HTERT RPE-1 (cell line): ENCODE results near the gene KLHL3.
"Not testable (repeated sequence)": the region's sequence is repeated elsewhere in the genome, so short reads cannot be mapped to it uniquely, and the experiment has no call there.

Source experiments
- in situ Hi-C: fragments of 300-500 bp; cut with MboI; formaldehyde crosslinking; loops from 4 replicates; pipeline ENCODE4 v1.14.3; 2020; ENCODE audit warnings: low sequenced_read_pairs

KLHL3 gene

GRCh38 chr5:137672881-137673280 is 63.0 kb downstream of the KLHL3 start:
- in situ Hi-C loops, result no loop called here

GRCh38 chr5:137672001-137672400 is 63.9 kb downstream of the KLHL3 start:
- in situ Hi-C loops, result no loop called here

- in situ Hi-C loops, result no loop called here
Measured at GRCh38 chr5:137669811-137670210, 66.1 kb downstream of the KLHL3 start.

GRCh38 chr5:137668637-137669036 is 67.3 kb downstream of the KLHL3 start:
- in situ Hi-C loops, result no loop called here

GRCh38 chr5:137667341-137667740 is 68.5 kb downstream of the KLHL3 start:
- in situ Hi-C loops, result no loop called here

- in situ Hi-C loops, result no loop called here
Measured at GRCh38 chr5:137666901-137667300, 69.0 kb downstream of the KLHL3 start.

DNA sequence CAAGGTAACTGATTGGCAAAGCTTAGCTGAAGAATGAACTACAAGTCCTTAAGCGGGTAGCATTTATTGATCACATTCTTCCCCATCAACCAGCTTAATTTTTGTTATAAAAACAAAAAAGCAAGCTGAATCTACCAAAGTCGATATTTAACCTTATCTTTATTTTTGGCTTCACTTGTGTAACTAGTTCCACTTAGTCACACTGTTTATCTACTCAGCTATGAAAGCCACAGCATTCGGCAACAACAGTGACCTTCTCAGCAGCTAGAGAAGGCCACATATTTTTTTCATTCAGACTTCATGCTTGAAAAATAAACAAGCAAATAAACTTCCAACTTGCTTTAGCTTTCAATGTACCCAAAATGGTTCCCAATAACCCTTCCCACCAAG is 69.4 kb downstream of the KLHL3 start:
- in situ Hi-C loops, result no loop called here

DNA sequence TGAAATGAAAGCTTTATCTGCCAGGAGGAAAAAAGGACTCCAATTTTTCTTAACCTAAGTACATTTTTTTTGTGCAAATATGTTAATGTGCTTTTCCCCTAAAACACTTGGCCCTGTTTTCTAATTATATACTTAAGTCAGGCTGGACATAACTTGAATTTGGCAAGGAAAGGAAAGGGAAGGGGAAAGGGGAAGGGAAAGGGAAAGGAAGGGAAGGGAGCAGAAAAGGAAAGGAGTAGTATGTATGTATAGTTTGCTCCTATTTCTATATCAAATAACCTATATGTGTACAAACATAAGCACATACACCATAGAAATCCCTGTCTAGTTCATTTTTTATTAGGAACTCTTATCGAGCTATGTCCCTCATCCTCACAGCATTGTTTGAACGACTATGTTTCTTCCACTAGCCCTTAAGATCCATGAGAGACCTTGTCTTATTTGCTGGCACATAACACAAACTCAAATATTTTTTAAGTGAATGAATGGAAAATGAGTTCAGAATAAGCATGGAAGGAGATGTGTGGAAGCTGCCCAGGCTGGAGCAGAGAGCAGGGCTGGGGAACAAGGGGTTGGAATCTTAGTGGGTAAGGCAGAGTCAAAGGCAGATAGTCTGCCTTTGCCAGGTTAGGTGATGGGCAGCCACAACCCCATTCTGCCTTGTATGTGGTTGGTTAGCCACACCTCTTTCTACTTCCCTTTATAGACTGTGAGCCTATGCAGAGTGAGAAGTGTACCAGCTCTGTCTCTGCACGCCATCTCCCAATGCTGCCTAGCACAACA is 70.0 kb downstream of the KLHL3 start:
- in situ Hi-C loops, result no loop called here

DNA sequence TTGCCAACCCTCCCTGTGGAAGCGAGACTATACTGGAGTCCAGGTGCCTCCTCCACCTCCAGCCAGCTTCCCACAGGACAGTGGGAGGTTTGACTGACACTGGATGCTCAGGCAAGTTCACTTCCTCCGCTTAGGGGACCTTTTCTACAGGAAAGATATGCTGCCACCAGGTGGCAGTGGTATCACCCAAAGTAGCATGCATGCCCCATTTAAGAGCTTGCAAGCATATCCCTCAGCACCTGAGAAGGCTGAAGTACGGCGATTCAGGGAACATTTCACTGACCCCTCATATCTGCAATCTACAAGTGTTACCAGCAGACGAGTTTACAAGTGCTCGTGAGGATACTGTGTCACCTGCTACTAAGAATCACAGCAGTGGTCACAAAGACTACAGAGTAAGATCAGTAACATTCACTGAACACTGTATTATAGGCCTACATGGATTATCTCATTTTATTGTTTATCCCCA is 75.5 kb downstream of the KLHL3 start:
- in situ Hi-C loops, result no loop called here

DNA sequence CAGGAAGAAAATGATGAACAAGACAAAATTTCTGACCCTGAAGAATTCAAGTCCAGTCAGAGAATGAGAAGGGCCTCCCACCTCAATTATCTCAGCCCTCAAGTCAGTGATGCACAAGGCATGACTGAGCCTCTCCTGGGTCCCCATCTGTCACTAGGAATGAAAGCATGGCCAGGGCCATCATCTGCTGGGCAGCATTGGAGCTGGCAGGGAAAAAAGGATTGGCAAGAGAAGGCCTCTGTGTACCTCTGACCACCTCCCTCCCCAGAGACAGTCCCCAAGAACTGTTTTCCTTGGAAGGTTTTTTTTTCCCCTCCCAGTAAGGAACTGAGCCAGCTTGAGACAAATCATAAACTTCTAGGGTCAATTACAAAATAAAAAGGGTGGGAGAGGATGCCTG is 76.7 kb downstream of the KLHL3 start:
- in situ Hi-C loops, result no loop called here

GRCh38 chr5:137658324-137658723 is 77.6 kb downstream of the KLHL3 start:
- in situ Hi-C loops, result no loop called here

- in situ Hi-C loops, result no loop called here
Measured at GRCh38 chr5:137657073-137657472, 78.8 kb downstream of the KLHL3 start.

GRCh38 chr5:137656558-137656957 is 79.3 kb downstream of the KLHL3 start:
- in situ Hi-C loops, result no loop called here

GRCh38 chr5:137651022-137651421 is 84.9 kb downstream of the KLHL3 start:
- in situ Hi-C loops, result no loop called here

GRCh38 chr5:137649228-137649935 is 86.5 kb downstream of the KLHL3 start:
- in situ Hi-C loops, result no loop called here

DNA sequence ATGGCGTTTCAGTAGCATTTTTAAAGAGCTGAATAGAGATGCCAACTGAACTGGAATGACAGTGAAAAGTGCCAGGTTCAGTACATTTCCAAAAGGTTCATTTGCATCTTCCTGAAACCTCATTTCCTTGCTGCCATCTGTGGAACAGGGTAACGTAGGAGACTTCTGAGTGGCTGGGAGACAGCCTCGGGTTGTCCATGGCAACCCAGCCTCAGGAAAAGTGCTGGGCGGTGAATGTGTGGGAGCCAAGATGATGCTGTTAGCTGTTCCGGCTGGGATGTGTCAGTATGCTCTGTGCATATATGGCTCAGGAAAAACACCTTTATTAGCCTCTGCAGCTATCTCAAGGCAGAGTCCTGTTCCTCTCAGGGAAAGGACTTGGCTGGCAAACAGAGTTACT is 87.5 kb downstream of the KLHL3 start:
- in situ Hi-C loops, result no loop called here

DNA sequence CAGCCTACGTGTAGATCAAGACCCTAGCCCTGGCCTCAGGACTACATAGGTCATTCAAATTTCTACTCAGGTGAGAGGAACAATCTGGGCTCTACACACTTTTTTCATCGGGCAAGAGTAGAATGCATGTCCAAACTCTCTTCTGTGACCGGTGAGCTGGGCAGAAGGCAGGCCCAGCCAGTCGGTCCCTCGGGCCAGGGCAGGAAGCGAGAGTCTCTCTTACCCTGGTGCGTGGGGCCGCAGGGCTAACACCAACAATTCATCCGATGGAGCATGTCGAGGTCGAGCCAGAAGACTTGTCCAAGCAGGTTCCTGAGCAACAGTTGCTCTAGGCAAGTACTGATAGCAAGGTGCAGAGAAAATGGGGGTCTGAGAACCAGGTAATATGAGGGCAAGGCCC is 88.5 kb downstream of the KLHL3 start:
- in situ Hi-C loops, result no loop called here

DNA sequence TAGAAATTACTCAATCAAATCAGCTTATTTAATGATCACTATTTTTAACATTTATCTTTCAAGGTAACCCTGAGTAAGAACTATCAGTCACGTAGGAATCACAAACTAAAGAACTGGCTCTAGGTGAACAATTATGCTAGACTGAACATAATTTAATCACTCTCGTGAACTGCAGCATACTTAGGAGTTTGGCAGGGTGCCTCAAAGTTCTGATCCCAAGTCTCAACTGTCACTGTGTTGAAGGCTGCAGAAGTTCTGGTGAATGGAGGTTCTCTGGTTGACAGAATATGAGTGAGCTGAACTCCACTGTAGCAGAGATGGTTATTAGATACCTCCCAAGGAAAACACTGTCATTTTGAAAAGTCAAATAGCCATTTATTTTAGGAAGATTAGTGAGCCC is 89.1 kb downstream of the KLHL3 start:
- in situ Hi-C loops, result no loop called here

DNA sequence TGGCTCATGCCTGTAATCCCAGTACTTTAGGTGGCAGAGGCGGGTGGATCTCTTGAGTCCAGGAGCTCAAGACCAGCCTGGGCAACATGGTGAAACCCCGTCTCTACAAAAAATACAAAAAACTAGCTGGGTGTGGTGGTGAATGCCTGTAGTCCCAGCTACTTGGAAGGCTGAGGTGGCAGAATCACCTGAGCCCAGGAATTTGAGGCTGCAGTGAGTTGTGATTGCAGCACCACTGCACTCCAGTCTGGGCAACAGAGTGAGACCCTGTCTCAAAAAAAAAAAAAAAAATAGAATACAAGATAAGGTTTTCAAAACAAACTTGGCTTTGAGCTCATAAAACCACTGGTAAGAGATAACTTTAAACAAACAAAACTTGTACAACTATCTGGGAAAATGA is 92.8 kb downstream of the KLHL3 start:
- in situ Hi-C loops, result not testable (repeated sequence)

GRCh38 chr5:137642091-137642490 is 93.8 kb downstream of the KLHL3 start:
- in situ Hi-C loops, result no loop called here

- in situ Hi-C loops, result no loop called here
Measured at GRCh38 chr5:137641148-137641547, 94.7 kb downstream of the KLHL3 start.

GRCh38 chr5:137639645-137640044 is 96.2 kb downstream of the KLHL3 start:
- in situ Hi-C loops, result no loop called here
